IPS DF 4.7 (cell line): ENCODE results near the gene SELENBP1.

ENCODE experiments used
- DNase-seq: peaks from one replicate; pipeline ENCODE4 v3.0.0-alpha.2; 2013; ENCODE audit warnings: low spot score; ENCODE audit errors: extremely low read depth

SELENBP1 gene

GRCh38 chr1:151344291-151344690, 28.2 kb downstream of the SELENBP1 start:
- DNase-seq = no peak

GRCh38 chr1:151343587-151343986, 28.9 kb downstream of the SELENBP1 start:
- DNase-seq = no peak

GRCh38 chr1:151342569-151342968, 29.9 kb downstream of the SELENBP1 start:
- DNase-seq = no peak

GRCh38 chr1:151342021-151342420, 30.5 kb downstream of the SELENBP1 start:
- no peak for DNase-seq

- no peak for DNase-seq
Measured at GRCh38 chr1:151340870-151341754, 31.4 kb downstream of the SELENBP1 start.

- DNase-seq = no peak
Measured at GRCh38 chr1:151336556-151336955, 35.9 kb downstream of the SELENBP1 start.

GRCh38 chr1:151334822-151335221, 37.7 kb downstream of the SELENBP1 start:
- DNase-seq = no peak

- DNase-seq = no peak
Measured at GRCh38 chr1:151327903-151328674, 44.4 kb downstream of the SELENBP1 start.

- peak; percentile 93 for DNase-seq
Measured at GRCh38 chr1:151327223-151327902, 45.1 kb downstream of the SELENBP1 start, which contains the start of gene PI4KB. TSS of gene PI4KB (minus strand) at chr1:151327416. CDS start at chr1:151316481, 10,935 bp downstream.

- DNase-seq = no peak
Measured at GRCh38 chr1:151326619-151327222, 45.8 kb downstream of the SELENBP1 start.

- DNase-seq = no peak
Measured at GRCh38 chr1:151325646-151326429, 46.7 kb downstream of the SELENBP1 start.

GRCh38 chr1:151325231-151325630, 47.3 kb downstream of the SELENBP1 start:
- no peak for DNase-seq

- no peak for DNase-seq
Measured at GRCh38 chr1:151324390-151324930, 48.0 kb downstream of the SELENBP1 start.

- DNase-seq = no peak
Measured at GRCh38 chr1:151318975-151319374, 53.5 kb downstream of the SELENBP1 start.

- DNase-seq = no peak
Measured at GRCh38 chr1:151315565-151316235, 56.8 kb downstream of the SELENBP1 start.
